Measurements from ENCODE around the gene ACSL5.
"Not testable (repeated sequence)": the region's sequence is repeated elsewhere in the genome, so short reads cannot be mapped to it uniquely, and the experiment has no call there.

Gene ACSL5

DNA sequence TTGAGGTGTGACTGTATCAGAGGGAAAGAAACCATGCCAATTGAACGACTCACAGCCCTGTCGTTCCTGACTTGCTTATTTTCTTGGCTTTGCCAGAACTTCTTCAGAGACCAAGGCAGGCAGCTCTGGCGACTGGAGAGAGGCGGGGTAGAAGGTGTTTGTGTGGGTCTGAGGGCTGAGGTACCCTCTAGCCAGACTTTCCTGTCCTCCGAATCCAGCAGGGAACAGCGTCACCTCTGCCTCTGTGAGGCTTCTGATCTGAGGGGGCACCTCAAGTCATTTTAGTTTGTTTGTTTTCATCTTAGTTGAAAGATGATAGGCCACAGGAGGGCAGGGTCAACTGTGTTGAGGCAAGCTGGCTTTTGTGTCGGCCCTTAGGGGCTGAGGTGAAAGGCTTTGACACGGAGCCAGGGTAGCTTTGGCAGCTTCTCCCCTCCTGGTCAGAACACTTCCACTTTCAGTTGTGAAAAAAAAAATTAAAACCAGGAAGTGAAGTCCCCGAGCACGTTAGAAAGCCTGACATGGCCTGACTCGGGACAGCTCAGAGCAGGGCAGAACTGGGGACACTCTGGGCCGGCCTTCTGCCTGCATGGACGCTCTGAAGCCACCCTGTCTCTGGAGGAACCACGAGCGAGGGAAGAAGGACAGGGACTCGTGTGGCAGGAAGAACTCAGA is 1.9 kb downstream of the ACSL5 start:
- peak; percentile 39 for DNase-seq (ENCODE audit: low spot score)

DNA sequence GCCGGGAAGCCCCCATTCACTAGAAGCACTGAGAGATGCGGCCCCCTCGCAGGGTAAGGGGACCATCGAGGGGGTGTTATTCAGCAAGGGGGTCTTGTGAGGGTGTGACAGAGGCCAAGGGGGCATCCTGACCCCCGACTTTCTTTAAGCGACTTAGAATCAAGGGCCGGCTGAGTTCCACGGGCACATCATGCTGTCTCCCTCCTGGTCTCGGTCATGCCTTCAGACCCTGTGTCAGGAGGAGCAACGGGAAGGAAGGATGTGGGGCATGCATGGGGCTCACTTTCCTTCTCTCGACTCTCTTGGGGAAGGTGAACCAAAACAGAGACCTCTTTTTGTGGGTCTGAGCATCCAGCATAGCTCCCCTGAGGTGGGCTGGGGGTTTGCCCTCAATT is 2.5 kb downstream of the ACSL5 start:
- no peak for DNase-seq (ENCODE audit: low spot score)

DNA sequence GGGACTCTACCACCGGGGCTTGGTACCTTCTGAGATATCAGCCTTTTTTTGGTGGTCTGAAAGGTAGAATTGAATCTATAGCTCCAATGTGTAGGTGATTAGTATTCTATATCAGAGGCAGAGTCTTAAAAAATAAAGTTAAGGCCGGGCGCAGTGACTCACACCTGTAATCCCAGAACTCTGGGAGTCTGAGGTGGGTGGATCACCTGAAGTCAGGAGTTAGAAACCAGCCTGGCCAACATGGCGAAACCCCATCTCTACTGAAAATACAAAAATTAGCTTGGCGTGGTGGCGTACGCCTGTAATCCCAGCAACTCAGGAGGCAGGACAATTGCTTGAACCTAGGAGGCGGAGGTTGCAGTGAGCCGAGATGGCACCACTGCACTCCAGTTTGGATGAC is 3.2 kb downstream of the ACSL5 start:
- not testable (repeated sequence) for DNase-seq (ENCODE audit: low spot score)

DNA sequence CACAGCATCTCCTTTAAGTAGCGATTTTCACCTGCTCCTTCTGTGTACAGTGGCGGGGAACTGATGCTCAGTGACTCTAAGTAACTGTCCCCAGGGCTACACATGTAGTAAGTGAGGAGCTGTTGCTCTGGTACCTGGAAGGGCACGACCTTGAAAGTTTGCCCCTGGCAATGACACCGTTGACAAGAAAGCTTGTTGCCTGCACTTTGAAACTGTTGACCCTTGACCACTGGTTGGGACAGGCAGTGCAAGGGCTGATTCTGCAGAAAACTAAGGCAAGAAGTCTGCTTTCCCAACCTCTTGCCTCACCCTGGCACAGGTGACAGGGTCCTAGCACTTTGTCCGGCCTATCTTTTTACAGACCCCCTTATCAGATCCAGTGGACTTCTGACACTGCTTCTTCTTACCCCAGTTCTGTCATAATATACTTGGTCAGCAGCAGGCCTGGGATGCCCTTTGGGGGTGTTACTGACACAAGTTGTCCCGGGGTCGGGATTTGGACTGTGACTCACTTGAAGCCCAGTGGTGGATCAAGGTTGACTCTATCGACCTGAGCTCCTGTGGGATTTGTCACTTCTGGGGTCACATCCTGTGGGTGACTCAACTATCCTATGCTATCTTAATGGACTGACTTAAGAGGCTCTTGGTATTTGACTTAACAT is 5.8 kb downstream of the ACSL5 start:
- peak; percentile 19 for DNase-seq (ENCODE audit: low spot score)

DNA sequence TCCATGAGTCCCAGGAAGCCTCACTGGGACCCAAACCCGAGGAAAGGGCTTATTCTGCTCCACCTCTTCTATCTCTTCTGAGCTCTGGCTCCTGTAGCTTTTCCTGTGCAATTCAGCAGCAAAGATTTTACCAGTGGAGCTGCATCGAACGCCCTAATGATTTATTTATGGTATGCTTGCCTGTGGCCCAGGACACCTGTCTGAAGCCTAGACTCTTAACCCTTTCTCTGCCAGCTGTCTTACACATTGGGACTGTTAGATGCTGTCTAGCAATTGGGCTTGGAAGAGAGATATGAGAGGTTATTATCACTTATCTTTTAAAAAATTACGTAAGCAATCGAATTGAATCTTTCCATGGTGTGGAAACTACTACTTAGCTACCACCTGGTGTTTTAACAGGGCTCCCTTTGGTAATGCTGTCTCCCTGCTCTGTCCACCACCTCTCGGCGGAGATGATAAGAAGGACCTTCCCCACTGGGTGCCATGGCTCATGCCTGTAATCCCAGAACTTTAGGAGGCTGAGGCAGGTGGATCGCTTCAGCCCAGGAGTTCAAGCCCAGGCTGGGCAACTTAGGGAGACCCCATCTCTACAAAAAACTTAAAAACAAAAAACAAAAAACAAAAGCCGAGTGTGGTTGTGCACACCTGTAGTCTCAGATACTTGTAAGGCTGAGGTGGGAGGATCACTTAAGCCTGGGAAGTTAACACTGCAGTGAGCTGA is 8.8 kb downstream of the ACSL5 start:
- DNase-seq (ENCODE audit: low spot score) = no peak

GRCh38 chr10:112383325-112383724 is 9.4 kb downstream of the ACSL5 start:
- DNase-seq (ENCODE audit: low spot score) = peak; percentile 47

GRCh38 chr10:112384141-112384540 is 10.2 kb downstream of the ACSL5 start:
- DNase-seq (ENCODE audit: low spot score) = no peak

- no peak for DNase-seq (ENCODE audit: low spot score)
Measured at GRCh38 chr10:112385201-112385600, 11.3 kb downstream of the ACSL5 start.

DNA sequence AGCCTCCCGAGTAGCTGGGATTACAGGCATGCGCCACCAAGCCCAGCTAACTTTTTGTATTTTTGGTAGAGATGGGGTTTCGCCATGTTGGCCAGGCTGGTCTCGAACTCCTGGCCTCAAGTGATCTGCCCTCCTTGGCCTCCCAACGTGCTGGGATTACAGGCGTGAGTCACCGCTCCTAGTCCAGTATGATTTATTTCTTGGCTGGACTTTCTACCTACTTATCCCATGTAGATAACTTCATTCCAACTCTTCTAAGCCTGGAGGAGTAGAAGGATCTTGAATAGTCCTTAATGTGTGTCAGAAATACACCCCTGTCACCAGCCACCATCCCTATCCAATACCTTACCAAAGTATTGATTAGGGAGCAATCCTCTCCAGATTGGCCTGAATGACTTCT is 14.1 kb downstream of the ACSL5 start:
- not testable (repeated sequence) for DNase-seq (ENCODE audit: low spot score)

DNA sequence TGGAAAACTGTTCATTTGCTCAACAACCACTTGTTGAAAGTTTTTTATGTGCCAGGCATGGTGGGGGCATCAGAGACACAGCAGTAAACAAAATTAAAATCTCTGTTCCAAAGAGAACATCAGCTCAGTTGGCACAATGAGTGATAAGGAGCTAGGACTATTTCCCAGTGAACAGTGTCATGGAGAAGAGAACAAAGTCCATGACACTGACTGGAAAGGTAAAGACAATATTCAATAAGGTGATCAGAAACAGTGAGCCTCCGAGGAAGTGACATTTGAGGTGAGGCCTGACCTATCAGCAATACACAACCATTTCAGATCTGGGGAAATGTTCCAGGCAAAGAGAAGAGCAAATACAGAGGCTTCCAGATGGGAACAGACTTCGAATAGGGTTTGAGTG is 14.6 kb downstream of the ACSL5 start:
- no peak for DNase-seq (ENCODE audit: low spot score)

- DNase-seq (ENCODE audit: low spot score) = peak; percentile 18
Measured at GRCh38 chr10:112389271-112389822, 15.4 kb downstream of the ACSL5 start.

DNA sequence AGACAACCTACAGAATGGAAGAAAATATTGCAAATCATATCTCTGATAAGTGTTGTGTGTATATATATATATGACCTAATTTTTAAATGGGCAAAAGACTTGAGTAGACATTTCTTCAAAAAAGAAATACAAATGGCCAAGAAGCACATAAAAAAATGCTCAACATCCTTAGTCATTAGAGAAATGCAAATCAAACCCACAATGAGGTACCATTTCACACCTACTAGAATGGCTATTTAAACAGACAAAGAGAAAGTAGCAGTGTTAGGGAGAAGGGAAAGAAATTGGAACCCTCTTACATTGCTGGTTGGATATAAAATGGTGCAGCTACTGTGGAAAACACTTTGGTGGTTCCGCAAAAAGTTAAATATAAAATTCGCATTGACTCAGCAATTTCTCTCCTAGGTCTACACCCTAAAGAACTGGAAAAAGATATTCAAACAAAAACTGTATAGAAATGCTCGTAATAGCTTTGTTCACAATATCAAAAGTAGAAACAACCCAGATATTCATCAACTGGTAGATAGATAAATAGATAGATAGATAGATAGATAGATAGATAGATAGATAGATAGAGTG is 16.3 kb downstream of the ACSL5 start:
- DNase-seq (ENCODE audit: low spot score) = no peak

DNA sequence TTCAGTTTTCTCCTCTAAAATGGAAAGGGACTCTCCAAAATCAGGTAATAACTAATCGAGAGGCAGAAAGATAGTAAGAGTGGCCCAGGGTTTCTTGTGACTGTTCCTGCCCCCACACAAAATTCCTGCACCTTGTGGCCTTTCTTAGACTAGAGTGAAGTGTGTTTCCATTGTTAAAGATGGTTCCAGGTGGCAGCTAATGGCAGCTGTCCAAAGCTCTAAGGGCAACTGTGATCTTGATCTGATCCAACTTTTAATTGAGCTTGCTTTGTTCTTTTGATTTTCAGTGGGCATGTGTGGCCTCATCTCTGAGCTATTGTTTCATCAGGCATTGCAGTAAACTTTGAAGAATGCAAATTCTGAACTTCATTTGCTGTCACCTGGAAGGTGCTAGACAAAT is 19.4 kb downstream of the ACSL5 start:
- DNase-seq (ENCODE audit: low spot score) = no peak

- no peak for DNase-seq (ENCODE audit: low spot score)
Measured at GRCh38 chr10:112393827-112394226, 19.9 kb downstream of the ACSL5 start.

GRCh38 chr10:112394475-112394875 is 20.6 kb downstream of the ACSL5 start:
- DNase-seq (ENCODE audit: low spot score) = no peak

- no peak for DNase-seq (ENCODE audit: low spot score)
Measured at GRCh38 chr10:112395809-112396530, 22.1 kb downstream of the ACSL5 start.

GRCh38 chr10:112397592-112397991 is 23.7 kb downstream of the ACSL5 start:
- no peak for DNase-seq (ENCODE audit: low spot score)

GRCh38 chr10:112402917-112403316 is 29.0 kb downstream of the ACSL5 start:
- no peak for DNase-seq (ENCODE audit: low spot score)

DNA sequence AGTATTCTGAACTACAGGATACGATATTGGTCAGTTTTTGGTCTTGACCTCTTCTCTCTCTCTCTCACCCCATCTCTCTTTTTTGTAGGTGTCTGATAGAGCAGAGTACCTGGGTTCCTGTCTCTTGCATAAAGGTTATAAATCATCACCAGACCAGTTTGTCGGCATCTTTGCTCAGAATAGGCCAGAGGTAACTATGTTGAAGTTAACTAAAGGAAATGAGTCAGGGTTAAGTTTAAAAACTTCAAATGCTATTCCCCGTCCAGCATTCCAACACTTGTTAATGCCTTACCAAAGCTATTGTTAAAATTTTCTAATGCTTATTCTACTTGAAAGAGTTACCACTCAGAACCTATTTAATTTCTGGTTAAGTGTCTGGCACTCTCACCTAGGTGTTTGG is 30.7 kb downstream of the ACSL5 start:
- no peak for DNase-seq (ENCODE audit: low spot score)

DNA sequence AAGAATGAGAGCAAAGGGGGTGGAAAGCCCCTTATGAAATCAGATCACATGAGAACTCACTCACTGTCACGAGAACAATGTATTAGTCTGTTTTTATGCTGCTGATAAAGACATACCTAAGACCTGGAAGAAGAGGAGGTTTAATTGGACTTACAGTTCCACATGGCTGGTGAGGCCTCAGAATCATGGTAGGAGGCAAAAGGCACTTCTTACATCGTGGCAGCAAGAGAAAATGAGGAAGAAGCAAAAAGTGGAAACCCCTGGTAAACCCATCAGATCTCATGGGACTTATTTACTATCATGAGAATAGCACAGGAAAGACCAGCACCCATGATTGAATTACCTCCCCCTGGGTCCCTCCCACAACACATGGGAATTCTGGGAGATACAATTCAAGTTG is 32.9 kb downstream of the ACSL5 start:
- not testable (repeated sequence) for DNase-seq (ENCODE audit: low spot score)

- no peak for DNase-seq (ENCODE audit: low spot score)
Measured at GRCh38 chr10:112407696-112408095, 33.8 kb downstream of the ACSL5 start.

DNA sequence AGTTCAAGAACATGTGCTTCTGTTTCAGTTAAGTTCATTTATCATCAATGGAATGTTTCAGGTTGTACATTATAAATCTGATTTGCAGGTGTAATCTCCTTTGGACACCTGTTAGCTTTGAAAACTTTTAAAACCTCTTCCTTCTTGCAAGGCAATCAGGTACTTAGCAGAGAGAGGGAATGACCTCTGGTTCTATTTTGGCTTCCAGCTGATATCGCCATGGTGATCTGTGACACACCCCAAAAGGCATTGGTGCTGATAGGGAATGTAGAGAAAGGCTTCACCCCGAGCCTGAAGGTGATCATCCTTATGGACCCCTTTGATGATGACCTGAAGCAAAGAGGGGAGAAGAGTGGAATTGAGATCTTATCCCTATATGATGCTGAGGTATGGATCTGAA is 35.4 kb downstream of the ACSL5 start:
- DNase-seq (ENCODE audit: low spot score) = no peak

All from hepatic stellate cell (primary cell).